B cell (primary cell): Measurements from ENCODE around the gene CTNNBL1. TPM values are rescaled to one million over a fixed set of nuclear protein-coding genes. Genes with fewer than 3 reads are reported as not detected.

Source experiments
- ATAC-seq: fragments of 200-7000 bp; cut with Tn5 transposase; one replicate; pipeline ENCODE4 v1.10.0; 2021; ENCODE audit warnings: low read depth, mild to moderate bottlenecking, moderate number of reproducible peaks, moderate library complexity
- CTCF ChIA-PET: fragments of 350-600 bp; sonication (Branson Sonifier 250); formaldehyde crosslinking; loops from one replicate; lab custom pipeline; 2021; ENCODE audit warnings: antibody characterized with exemption, inconsistent platforms; lab: Charles Lee
- POLR2A ChIA-PET: fragments of 350-600 bp; sonication (Branson Sonifier 250); formaldehyde crosslinking; loops from one replicate; lab custom pipeline; 2021; ENCODE audit warnings: antibody characterized with exemption; lab: Charles Lee
- DNase-seq: peaks from one replicate; pipeline ENCODE4 v3.0.0; 2013
- H2AFZ ChIP-seq: 2 replicates; pipeline ENCODE4 v1.6.1; 2012; ENCODE audit warnings: mild to moderate bottlenecking, low read depth, low read length; ENCODE audit not compliant: insufficient read depth, poor library complexity, severe bottlenecking
- H3K27ac ChIP-seq, 2 donors: 1 replicate in 1 of 2; 2 replicates in 1 of 2; pipeline ENCODE4 v1.5.1; 2012 to 2013; ENCODE audit warnings: low read length in 2 of 2, mild to moderate bottlenecking in 2 of 2, moderate library complexity in 1 of 2
- H3K27me3 ChIP-seq, 4 experiments: fragments of 200-600 bp in 1 of 4; sonication (generic) in 1 of 4; replicated peaks in 1 of 4; 1 replicate in 2 of 4; 2 replicates in 2 of 4; pipeline versions ENCODE4 v1.6.1 to v1.7.0; 2013 to 2016; ENCODE audit warnings: low read length in 3 of 4, mild to moderate bottlenecking in 2 of 4, mixed read lengths in 1 of 4, moderate library complexity in 1 of 4; ENCODE audit not compliant: insufficient read depth in 4 of 4, control insufficient read depth in 3 of 4; ENCODE audit errors: control extremely low read depth in 1 of 4
- H3K36me3 ChIP-seq, 2 experiments: replicated peaks in 1 of 2; 1 replicate in 1 of 2; 2 replicates in 1 of 2; pipeline versions ENCODE4 v1.6.1 to v1.7.1; 2013; ENCODE audit warnings: low read length in 1 of 2; ENCODE audit not compliant: insufficient read depth in 2 of 2, control insufficient read depth in 1 of 2; ENCODE audit errors: control extremely low read depth in 1 of 2, extremely low read depth in 1 of 2
- H3K4me1 ChIP-seq, 2 donors: fragments of 200-600 bp in 1 of 2; sonication (generic) in 1 of 2; 1 replicate in 1 of 2; 2 replicates in 1 of 2; pipeline versions ENCODE4 v1.5.1 to v1.6.1; 2013 to 2017; ENCODE audit warnings: low read length in 2 of 2; ENCODE audit not compliant: control insufficient read depth in 2 of 2, insufficient read depth in 2 of 2
- H3K4me2 ChIP-seq: replicated peaks from 2 replicates; pipeline ENCODE3; 2012; ENCODE audit warnings: mild to moderate bottlenecking, low read depth, low read length; ENCODE audit not compliant: poor library complexity, severe bottlenecking
- H3K4me3 ChIP-seq, 5 experiments: fragments of 200-600 bp in 1 of 5; sonication (generic) in 1 of 5; 1 replicate in 3 of 5; 2 replicates in 2 of 5; pipeline versions ENCODE4 v1.5.1 to v1.7.0; 2011 to 2016; ENCODE audit warnings: low read length in 4 of 5, mild to moderate bottlenecking in 4 of 5, low read depth in 2 of 5, control low read depth in 1 of 5, moderate library complexity in 1 of 5; ENCODE audit not compliant: insufficient read depth in 1 of 5; ENCODE audit errors: control extremely low read depth in 1 of 5, extremely low read depth in 1 of 5
- H3K79me2 ChIP-seq: fragments of 200-600 bp; sonication (generic); one replicate; pipeline ENCODE4 v1.6.0; 2016; ENCODE audit warnings: low read length; ENCODE audit not compliant: control insufficient read depth, insufficient read depth
- H3K9ac ChIP-seq: fragments of 200-600 bp; sonication (generic); 2 replicates; pipeline ENCODE4 v1.6.1; 2017; ENCODE audit warnings: mild to moderate bottlenecking, low read length, moderate library complexity
- H3K9me3 ChIP-seq, 3 donors: one replicate each; pipeline versions ENCODE4 v1.6.1 to v1.7.1; 2013; ENCODE audit warnings: low read length in 2 of 3; ENCODE audit not compliant: control insufficient read depth in 2 of 3, insufficient read depth in 1 of 3; ENCODE audit errors: control extremely low read depth in 1 of 3
- H4K20me1 ChIP-seq: 2 replicates; pipeline ENCODE4 v1.6.0; 2012; ENCODE audit warnings: mild to moderate bottlenecking, low read length; ENCODE audit not compliant: insufficient read depth, control insufficient read depth, poor library complexity, severe bottlenecking
- H3K27ac Mint-ChIP-seq: one replicate; pipeline ENCODE4 v1.8.0; 2021; ENCODE audit warnings: mixed read lengths
- H3K27me3 Mint-ChIP-seq: one replicate; pipeline ENCODE4 v1.8.0; 2021; ENCODE audit warnings: mixed read lengths
- H3K4me1 Mint-ChIP-seq: one replicate; pipeline ENCODE4 v1.8.0; 2021; ENCODE audit warnings: mixed read lengths
- H3K4me3 Mint-ChIP-seq: one replicate; pipeline ENCODE4 v1.8.0; 2021; ENCODE audit warnings: mixed read lengths
- H3K9me3 Mint-ChIP-seq: one replicate; pipeline ENCODE4 v1.8.0; 2022; ENCODE audit warnings: mixed read lengths; ENCODE audit not compliant: insufficient read depth
- CTCF ChIP-seq: fragments of 200-600 bp; IDR thresholded peaks from one replicate; pipeline ENCODE4 v1.8.0; 2022; ENCODE audit warnings: antibody characterized with exemption, mild to moderate bottlenecking
- EZH2 ChIP-seq: IDR thresholded peaks from 2 replicates; pipeline ENCODE4 v1.6.1; 2012; ENCODE audit warnings: borderline replicate concordance, low read depth, mild to moderate bottlenecking, moderate library complexity, low read length; ENCODE audit not compliant: insufficient read depth, poor library complexity, severe bottlenecking
- WGBS: methylation state at CpG from one replicate; pipeline ENCODE4 v1.1.5; 2013; ENCODE audit warnings: missing lambda C conversion rate; ENCODE audit not compliant: insufficient coverage; 5-methylcytosine and 5-hydroxymethylcytosine counted together
- intact Hi-C: fragments of 100-400 bp; cut with micrococcal nuclease; formaldehyde crosslinking; loops from one replicate; pipeline ENCODE4 v1.10.0; 2022
- polyA plus RNA-seq: library from polyadenylated mRNA; depleted of rRNA; stranded (reverse); fragments of >200 nt; gene quantifications from 2 replicates; pipeline ENCODE4 v1.2.3, GENCODE V29; 2012
- total RNA-seq, 2 donors: library from RNA; stranded (reverse); fragments of 120-200 nt in 1 of 2; gene quantifications; 1 replicate in 1 of 2; 2 replicates in 1 of 2; pipeline versions ENCODE4 v1.2.3 to v1.2.4, GENCODE V29; 2013 to 2022

CTNNBL1 gene
- total and polyA plus RNA-seq, 2 donors (not counting 1 experiment from before 2014, with no cell fraction given), result 25.3 to 64.7 TPM

GRCh38 chr20:37885042-37885441, 191.2 kb downstream of the CTNNBL1 start:
- ATAC-seq, result no peak
- POLR2A ChIA-PET, result no interaction called here

More at GRCh38 chr20:37885042-37885441, 191.2 kb downstream of the CTNNBL1 start:
- H3K9ac ChIP-seq, result no peak overlapping the region
- no peak overlapping the region for H3K4me3 ChIP-seq
- Mint-ChIP-seq H3K27me3 (no peaks in the 10 kb centered on the region), H3K4me1 (peaks cover 3% of the 10 kb centered on the region), H3K9me3 (no peaks in the 10 kb centered on the region), H3K4me3 (no peak overlapping the region), H3K27ac (no peak overlapping the region)
- no peak overlapping the region for H3K27ac ChIP-seq
- H3K4me1 ChIP-seq, result no peaks in the 10 kb centered on the region
- CTCF ChIA-PET, result no interaction called here
- TF ChIP-seq CTCF (no peak), EZH2 (no peak)
- DNase-seq, result no peak
- no peak overlapping the region for H3K4me2 ChIP-seq
- no peak overlapping the region for H2AFZ ChIP-seq
- H4K20me1 ChIP-seq, result no peaks in the 10 kb centered on the region
- no peaks in the 10 kb centered on the region for H3K27me3 ChIP-seq
- intact Hi-C loops, result no loop called here
- H3K36me3 ChIP-seq, result no peaks in the 10 kb centered on the region
- 89% methylated on average over 8 of the region's 8 CpGs for WGBS
- H3K9me3 ChIP-seq, result peaks cover 0 to 3% (median 0%) of the 10 kb centered on the region in 3 donors
- H3K79me2 ChIP-seq, result no peaks in the 10 kb centered on the region
